ENCODE results near the gene RAMP1. TPM values are rescaled to one million over a fixed set of nuclear protein-coding genes. Genes with fewer than 3 reads are reported as not detected.
A peak's percentile ranks its signal among the peaks of the same experiment; 100 is the strongest.

RAMP1 gene
- total RNA-seq, 6 donors from 2014 or later: 3.4 to 14.4 (median 9.9) TPM

GRCh38 chr2:237909075-237909695 lies 49.8 kb downstream of the RAMP1 start:
- Histone ChIP-seq H3K4me1 (peaks cover 8 to 11% (median 9%) of the 10 kb centered on the region in 4 donors), H3K27ac (no peak overlapping the region), H3K36me3 (no peaks in the 10 kb centered on the region), H3K4me3 (no peak overlapping the region), H3K27me3 (no peaks in the 10 kb centered on the region), H3K9me3 (peaks cover 0 to 10% (median 0%) of the 10 kb centered on the region in 4 donors)
- DNase-seq: no peak
- no peak for ATAC-seq (ENCODE audit: low FRiP score in 2 of 2)
- TF ChIP-seq, protein P1, sequence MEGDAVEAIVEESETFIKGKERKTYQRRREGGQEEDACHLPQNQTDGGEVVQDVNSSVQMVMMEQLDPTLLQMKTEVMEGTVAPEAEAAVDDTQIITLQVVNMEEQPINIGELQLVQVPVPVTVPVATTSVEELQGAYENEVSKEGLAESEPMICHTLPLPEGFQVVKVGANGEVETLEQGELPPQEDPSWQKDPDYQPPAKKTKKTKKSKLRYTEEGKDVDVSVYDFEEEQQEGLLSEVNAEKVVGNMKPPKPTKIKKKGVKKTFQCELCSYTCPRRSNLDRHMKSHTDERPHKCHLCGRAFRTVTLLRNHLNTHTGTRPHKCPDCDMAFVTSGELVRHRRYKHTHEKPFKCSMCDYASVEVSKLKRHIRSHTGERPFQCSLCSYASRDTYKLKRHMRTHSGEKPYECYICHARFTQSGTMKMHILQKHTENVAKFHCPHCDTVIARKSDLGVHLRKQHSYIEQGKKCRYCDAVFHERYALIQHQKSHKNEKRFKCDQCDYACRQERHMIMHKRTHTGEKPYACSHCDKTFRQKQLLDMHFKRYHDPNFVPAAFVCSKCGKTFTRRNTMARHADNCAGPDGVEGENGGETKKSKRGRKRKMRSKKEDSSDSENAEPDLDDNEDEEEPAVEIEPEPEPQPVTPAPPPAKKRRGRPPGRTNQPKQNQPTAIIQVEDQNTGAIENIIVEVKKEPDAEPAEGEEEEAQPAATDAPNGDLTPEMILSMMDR (IDR thresholded peaks at IDR 0.05): no peak
- TF ChIP-seq EP300 (IDR thresholded peaks at IDR 0.05) (no peak), POLR2AphosphoS5 (IDR thresholded peaks at IDR 0.05) (no peak), POLR2A (IDR thresholded peaks at IDR 0.05) (no peak)
- WGBS, 2 donors: 93 to 100% methylated on average over 7 to 13 of the region's 13 CpGs

DNA sequence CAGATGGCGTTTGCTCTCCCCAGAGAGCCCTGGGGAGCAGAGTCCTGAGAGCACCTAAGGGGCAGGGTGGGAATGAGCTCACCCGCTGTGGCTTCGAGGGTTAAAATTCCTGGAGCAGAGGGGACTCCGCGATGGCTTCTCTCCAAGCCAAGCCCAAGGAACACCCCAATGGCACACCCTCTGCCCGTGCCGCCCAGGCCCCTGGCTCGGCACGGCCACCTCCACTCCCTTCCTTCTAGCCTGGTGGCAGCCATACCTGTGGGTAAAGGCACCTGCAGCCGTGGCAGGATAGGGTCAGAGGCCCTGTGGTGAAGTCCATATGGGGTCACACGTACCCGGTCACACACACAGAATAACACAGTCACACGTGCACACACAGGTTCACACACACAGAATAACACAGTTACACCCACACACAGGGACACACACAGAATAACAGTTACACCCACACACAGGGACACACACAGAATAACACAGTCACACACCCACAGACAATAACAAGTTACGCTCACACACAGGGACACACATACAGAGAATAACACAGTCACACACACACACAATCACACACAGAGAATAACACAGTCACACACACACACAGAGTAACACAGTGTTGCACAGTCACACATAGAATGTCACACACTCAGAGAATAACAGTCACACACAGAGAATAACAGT lies 50.5 kb downstream of the RAMP1 start:
- ATAC-seq (ENCODE audit: low FRiP score in 2 of 2) (no peak), DNase-seq (peak in 1 of 2 donors; percentile 43)
- no peaks in the 10 kb centered on the region for H3K27me3 ChIP-seq
- peaks cover 0 to 10% (median 0%) of the 10 kb centered on the region in 4 donors for H3K9me3 ChIP-seq
- peaks cover 4 to 6% (median 5%) of the 10 kb centered on the region in 4 donors for H3K4me1 ChIP-seq
- TF ChIP-seq POLR2AphosphoS5 (IDR thresholded peaks at IDR 0.05): no peak
- no peak for TF ChIP-seq EP300 (IDR thresholded peaks at IDR 0.05)
- no peak for TF ChIP-seq POLR2A (IDR thresholded peaks at IDR 0.05)
- TF ChIP-seq, protein P1 (IDR thresholded peaks at IDR 0.05): no peak
- no peaks in the 10 kb centered on the region for H3K36me3 ChIP-seq
- 90 to 98% methylated on average over 9 to 11 of the region's 14 CpGs for WGBS, 2 donors
- H3K27ac ChIP-seq: no peak overlapping the region
- H3K4me3 ChIP-seq: no peak overlapping the region

DNA sequence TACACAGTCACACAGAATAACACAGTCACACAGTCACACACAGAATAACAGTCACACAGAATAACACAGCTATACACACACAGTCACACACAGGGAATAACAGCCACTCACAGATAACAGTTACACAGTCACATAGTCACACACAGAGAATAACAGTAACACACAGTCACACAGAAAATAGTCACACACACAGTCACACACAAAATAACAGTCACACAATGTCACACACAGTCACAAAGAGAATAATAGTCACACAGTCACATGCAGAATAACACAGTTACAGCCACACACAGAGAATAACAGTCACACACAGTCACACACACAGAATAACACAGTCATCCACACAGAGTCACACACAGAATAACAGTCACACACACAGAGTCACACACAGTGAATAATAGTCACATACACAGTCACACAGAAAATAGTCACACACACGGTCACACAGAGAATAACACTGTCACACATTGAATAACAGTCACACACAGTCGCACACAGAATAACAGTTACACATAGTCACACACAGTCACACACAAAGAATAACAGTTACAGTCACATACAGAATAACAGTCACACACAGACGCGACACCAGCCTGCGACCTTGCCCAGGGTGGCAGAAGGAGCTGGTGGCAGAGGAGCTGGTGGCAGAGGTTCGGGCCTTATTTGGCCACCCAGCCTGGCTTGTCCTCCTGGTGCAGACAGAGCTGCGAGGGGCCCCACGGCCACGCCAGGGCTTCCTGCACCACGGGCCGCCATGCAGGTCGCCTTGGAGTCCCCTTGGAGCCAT lies 51.3 kb downstream of the RAMP1 start:
- no peak for TF ChIP-seq EP300 (IDR thresholded peaks at IDR 0.05)
- no peak for TF ChIP-seq POLR2AphosphoS5 (IDR thresholded peaks at IDR 0.05)
- TF ChIP-seq POLR2A (IDR thresholded peaks at IDR 0.05): no peak
- TF ChIP-seq, protein P1 (IDR thresholded peaks at IDR 0.05): no peak
- Histone ChIP-seq H3K27ac (no peak overlapping the region), H3K9me3 (peaks cover 0 to 10% (median 0%) of the 10 kb centered on the region in 4 donors), H3K27me3 (no peaks in the 10 kb centered on the region), H3K36me3 (no peaks in the 10 kb centered on the region), H3K4me1 (no peaks in the 10 kb centered on the region), H3K4me3 (no peak overlapping the region)
- no peak for ATAC-seq (ENCODE audit: low FRiP score in 2 of 2)
- DNase-seq: peak in 1 of 2 donors; percentile 75
- 98% methylated on average over 4 to 12 of the region's 12 CpGs for WGBS, 2 donors

DNA sequence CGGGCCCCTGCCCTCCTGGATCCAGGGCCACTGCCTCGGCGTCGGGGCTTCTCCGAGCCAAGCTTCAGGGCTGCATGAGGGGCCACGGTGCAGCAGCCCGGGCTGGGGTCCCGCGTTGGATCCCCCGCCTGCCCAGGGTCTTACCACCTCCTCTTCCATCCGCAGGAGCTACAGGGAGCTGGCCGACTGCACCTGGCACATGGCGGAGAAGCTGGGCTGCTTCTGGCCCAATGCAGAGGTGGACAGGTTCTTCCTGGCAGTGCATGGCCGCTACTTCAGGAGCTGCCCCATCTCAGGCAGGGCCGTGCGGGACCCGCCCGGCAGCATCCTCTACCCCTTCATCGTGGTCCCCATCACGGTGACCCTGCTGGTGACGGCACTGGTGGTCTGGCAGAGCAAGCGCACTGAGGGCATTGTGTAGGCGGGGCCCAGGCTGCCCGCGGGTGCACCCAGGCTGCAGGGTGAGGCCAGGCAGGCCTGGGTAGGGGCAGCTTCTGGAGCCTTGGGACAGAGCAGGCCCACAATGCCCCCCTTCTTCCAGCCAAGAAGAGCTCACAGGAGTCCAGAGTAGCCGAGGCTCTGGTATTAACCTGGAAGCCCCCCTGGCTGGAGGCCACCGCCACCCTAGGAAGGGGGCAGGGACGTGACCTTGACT lies 52.1 kb downstream of the RAMP1 start:
- H3K9me3 ChIP-seq: peaks cover 0 to 10% (median 0%) of the 10 kb centered on the region in 4 donors
- H3K4me3 ChIP-seq: no peak overlapping the region
- no peak overlapping the region for H3K27ac ChIP-seq
- H3K36me3 ChIP-seq: no peaks in the 10 kb centered on the region
- H3K27me3 ChIP-seq: no peaks in the 10 kb centered on the region
- no peak for DNase-seq
- no peak for ATAC-seq (ENCODE audit: low FRiP score in 2 of 2)
- TF ChIP-seq POLR2A (IDR thresholded peaks at IDR 0.05) (no peak), EP300 (IDR thresholded peaks at IDR 0.05) (no peak), POLR2AphosphoS5 (IDR thresholded peaks at IDR 0.05) (no peak)
- H3K4me1 ChIP-seq: no peaks in the 10 kb centered on the region
- 90 to 94% methylated on average over 10 to 28 of the region's 28 CpGs for WGBS, 2 donors
